Measurements from ENCODE around the gene TBC1D20. TPM values are rescaled to one million over a fixed set of nuclear protein-coding genes. Genes with fewer than 3 reads are reported as not detected.

TBC1D20 gene
- total RNA-seq, 1 donor from 2014 or later: 24.1 TPM

- H3K9me3 Mint-ChIP-seq: no peaks in the 10 kb centered on the region
- no peak for TF ChIP-seq CTCF (IDR thresholded peaks at IDR 0.05)
- peaks cover 5% of the 10 kb centered on the region for H3K4me1 Mint-ChIP-seq
- POLR2A ChIA-PET: interaction anchor here (0.6 kb wide), 1 partner anchor 17 kb away, joined by 4 read pairs; no protein-coding TSS in a partner anchor
- no peak for ATAC-seq (ENCODE audit: low read depth)
- intact Hi-C loops (cut with micrococcal nuclease): no loop called here
- no peak for DNase-seq
- no peaks in the 10 kb centered on the region for H3K27me3 Mint-ChIP-seq
- CTCF ChIA-PET: no interaction called here
- peaks cover 73% of the 10 kb centered on the region for H3K36me3 Mint-ChIP-seq (ENCODE audit: low read depth)
- no peak overlapping the region for H3K4me3 Mint-ChIP-seq
- no peak overlapping the region for H3K27ac Mint-ChIP-seq
These were observed 42.3 kb upstream of the TBC1D20 start for GRCh38 chr20:504632-505075.

- TF ChIP-seq CTCF (IDR thresholded peaks at IDR 0.05): no peak
- Mint-ChIP-seq H3K9me3 (no peaks in the 10 kb centered on the region), H3K27ac (no peak overlapping the region), H3K4me1 (no peaks in the 10 kb centered on the region), H3K4me3 (no peak overlapping the region), H3K36me3 (ENCODE audit: low read depth) (peaks cover 75% of the 10 kb centered on the region), H3K27me3 (no peaks in the 10 kb centered on the region)
- CTCF ChIA-PET: no interaction called here
- intact Hi-C loops (cut with micrococcal nuclease): no loop called here
- ATAC-seq (ENCODE audit: low read depth): no peak
- DNase-seq: no peak
- POLR2A ChIA-PET: no interaction called here
These were observed 40.9 kb upstream of the TBC1D20 start for GRCh38 chr20:503048-503737.

GRCh38 chr20:497979-498378 lies 35.6 kb upstream of the TBC1D20 start:
- H3K36me3 Mint-ChIP-seq (ENCODE audit: low read depth): peaks cover 80% of the 10 kb centered on the region
- CTCF ChIA-PET: no interaction called here
- intact Hi-C loops (cut with micrococcal nuclease): loop anchor here (5.0 kb wide), 1 partner anchor 39 kb away; no protein-coding TSS in a partner anchor

GRCh38 chr20:496126-496696 lies 33.9 kb upstream of the TBC1D20 start:
- CTCF ChIA-PET: no interaction called here
- H3K27me3 Mint-ChIP-seq: no peaks in the 10 kb centered on the region
- intact Hi-C loops (cut with micrococcal nuclease): loop anchor here (5.0 kb wide), 1 partner anchor 41 kb away; no protein-coding TSS in a partner anchor
- POLR2A ChIA-PET: no interaction called here
- ATAC-seq (ENCODE audit: low read depth): no peak
- TF ChIP-seq CTCF (IDR thresholded peaks at IDR 0.05): no peak
- no peaks in the 10 kb centered on the region for H3K9me3 Mint-ChIP-seq
- no peaks in the 10 kb centered on the region for H3K4me1 Mint-ChIP-seq
- H3K4me3 Mint-ChIP-seq: no peak overlapping the region
- H3K36me3 Mint-ChIP-seq (ENCODE audit: low read depth): peaks cover 79% of the 10 kb centered on the region
- DNase-seq: no peak
- no peak overlapping the region for H3K27ac Mint-ChIP-seq

More at GRCh38 chr20:497979-498378, 35.6 kb upstream of the TBC1D20 start:
- POLR2A ChIA-PET: no interaction called here
- ATAC-seq (ENCODE audit: low read depth) (no peak), DNase-seq (no peak)
- H3K4me3 Mint-ChIP-seq: no peak overlapping the region
- no peak for TF ChIP-seq CTCF (IDR thresholded peaks at IDR 0.05)
- no peaks in the 10 kb centered on the region for H3K4me1 Mint-ChIP-seq
- H3K9me3 Mint-ChIP-seq: no peaks in the 10 kb centered on the region
- no peak overlapping the region for H3K27ac Mint-ChIP-seq
- no peaks in the 10 kb centered on the region for H3K27me3 Mint-ChIP-seq

GRCh38 chr20:492159-492558 lies 29.8 kb upstream of the TBC1D20 start:
- no peak for TF ChIP-seq CTCF (IDR thresholded peaks at IDR 0.05)
- H3K27me3 Mint-ChIP-seq: no peaks in the 10 kb centered on the region
- H3K27ac Mint-ChIP-seq: no peak overlapping the region
- no peak for ATAC-seq (ENCODE audit: low read depth)
- no peaks in the 10 kb centered on the region for H3K4me1 Mint-ChIP-seq
- intact Hi-C loops (cut with micrococcal nuclease): no loop called here
- H3K36me3 Mint-ChIP-seq (ENCODE audit: low read depth): peaks cover 80% of the 10 kb centered on the region
- ChIA-PET CTCF (interaction anchor here (0.6 kb wide), 1 partner anchor 176 kb away, joined by 4 read pairs; no protein-coding TSS in a partner anchor), POLR2A (no interaction called here)
- H3K9me3 Mint-ChIP-seq: no peaks in the 10 kb centered on the region
- no peak overlapping the region for H3K4me3 Mint-ChIP-seq
- DNase-seq: no peak
